ENCODE measurements around the gene PSMD11.
"Not testable (repeated sequence)": the region's sequence is repeated elsewhere in the genome, so short reads cannot be mapped to it uniquely, and the experiment has no call there.

The PSMD11 gene

DNA sequence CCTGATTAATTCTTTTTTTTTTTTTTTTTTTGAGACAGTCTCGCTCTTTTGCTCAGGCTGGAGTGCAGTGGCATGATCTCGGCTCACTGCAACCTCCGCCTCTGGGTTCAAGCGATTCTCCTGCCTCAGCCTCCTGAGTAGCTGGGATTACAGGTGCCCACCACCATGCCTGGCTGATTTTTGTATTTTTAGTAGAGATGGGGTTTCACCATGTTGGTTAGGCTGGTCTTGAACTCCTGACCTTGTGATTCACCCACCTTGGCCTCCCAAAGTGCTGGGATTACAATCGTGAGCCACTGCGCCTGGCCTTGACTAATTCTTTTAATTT, 80.2 kb downstream of the PSMD11 start:
- H3K36me3 ChIP-seq (ENCODE audit: control insufficient read depth in 1 of 2, insufficient read depth in 2 of 2, low read length in 2 of 2); H2AK5ac ChIP-seq (ENCODE audit: low read length); H3K14ac ChIP-seq (ENCODE audit: low read length); H3K23ac ChIP-seq (ENCODE audit: low read length); H2BK5ac ChIP-seq (ENCODE audit: low read depth, low read length, poor library complexity); DNase-seq; H3K79me2 ChIP-seq (ENCODE audit: control insufficient read depth, insufficient read depth, low read length, poor library complexity); H3K27ac ChIP-seq (ENCODE audit: low read depth, low read length); H3K9ac ChIP-seq (ENCODE audit: low read length); H3K79me1 ChIP-seq (ENCODE audit: low read length); H3K4me2 ChIP-seq (ENCODE audit: low read length); H3K4me3 ChIP-seq (ENCODE audit: low read depth, low read length); H3K4ac ChIP-seq (ENCODE audit: low read depth, low read length); H3K27me3 ChIP-seq (ENCODE audit: insufficient read depth, low read length); H4K8ac ChIP-seq (ENCODE audit: low read depth, low read length); H2AFZ ChIP-seq (ENCODE audit: insufficient read depth, low read length, poor library complexity); H3K9me3 ChIP-seq (ENCODE audit: insufficient read depth, low read depth, low read length); H2BK120ac ChIP-seq (ENCODE audit: insufficient read depth, low read length, poor library complexity); H4K12ac ChIP-seq (ENCODE audit: low read depth, low read length); H3K4me1 ChIP-seq (ENCODE audit: control insufficient read depth in 1 of 2, insufficient read depth in 2 of 2, low read length in 2 of 2); H4K91ac ChIP-seq (ENCODE audit: low read depth, low read length); H2BK12ac ChIP-seq (ENCODE audit: low read length); H3K18ac ChIP-seq (ENCODE audit: low read length): not testable (repeated sequence)
- WGBS (ENCODE audit: extremely low coverage, insufficient coverage, insufficient read length): no CpG with 5 or more reads among the region's 6 CpGs

- no peak overlapping the region for H2BK12ac ChIP-seq (ENCODE audit: low read length)
- H4K91ac ChIP-seq (ENCODE audit: low read depth, low read length): no peak overlapping the region
- H3K4me1 ChIP-seq (ENCODE audit: control insufficient read depth in 1 of 2, insufficient read depth in 2 of 2, low read length in 2 of 2): peaks cover 1 to 5% of the 10 kb centered on the region in 2 experiments
- no peaks in the 10 kb centered on the region for H3K27me3 ChIP-seq (ENCODE audit: insufficient read depth, low read length)
- H3K36me3 ChIP-seq (ENCODE audit: control insufficient read depth in 1 of 2, insufficient read depth in 2 of 2, low read length in 2 of 2): no peaks in the 10 kb centered on the region
- WGBS (ENCODE audit: extremely low coverage, insufficient coverage, insufficient read length): no CpG with 5 or more reads among the region's 4 CpGs
- peak in 1 of 2 donors; percentile 10 for DNase-seq
- H3K14ac ChIP-seq (ENCODE audit: low read length): no peak overlapping the region
- no peaks in the 10 kb centered on the region for H3K79me2 ChIP-seq (ENCODE audit: control insufficient read depth, insufficient read depth, low read length, poor library complexity)
- H3K27ac ChIP-seq (ENCODE audit: low read depth, low read length): no peak overlapping the region
- H2AK5ac ChIP-seq (ENCODE audit: low read length): no peak overlapping the region
- no peak overlapping the region for H2AFZ ChIP-seq (ENCODE audit: insufficient read depth, low read length, poor library complexity)
- H2BK5ac ChIP-seq (ENCODE audit: low read depth, low read length, poor library complexity): no peak overlapping the region
- H3K4ac ChIP-seq (ENCODE audit: low read depth, low read length): no peak overlapping the region
- H3K9me3 ChIP-seq (ENCODE audit: insufficient read depth, low read depth, low read length): no peaks in the 10 kb centered on the region
- H2BK120ac ChIP-seq (ENCODE audit: insufficient read depth, low read length, poor library complexity): no peak overlapping the region
- no peak overlapping the region for H4K8ac ChIP-seq (ENCODE audit: low read depth, low read length)
- H4K12ac ChIP-seq (ENCODE audit: low read depth, low read length): no peak overlapping the region
- H3K4me2 ChIP-seq (ENCODE audit: low read length): no peak overlapping the region
- H3K79me1 ChIP-seq (ENCODE audit: low read length): peaks cover under 1% of the 10 kb centered on the region
- no peak overlapping the region for H3K4me3 ChIP-seq (ENCODE audit: low read depth, low read length)
- no peak overlapping the region for H3K9ac ChIP-seq (ENCODE audit: low read length)
- no peak overlapping the region for H3K18ac ChIP-seq (ENCODE audit: low read length)
- no peak overlapping the region for H3K23ac ChIP-seq (ENCODE audit: low read length)
Observed at GRCh38 chr17:32525122-32525521, 80.8 kb downstream of the PSMD11 start.

GRCh38 chr17:32527146-32527545, 82.8 kb downstream of the PSMD11 start:
- Histone ChIP-seq H2AK5ac (ENCODE audit: low read length) (no peak overlapping the region), H4K91ac (ENCODE audit: low read depth, low read length) (no peak overlapping the region), H3K79me2 (ENCODE audit: control insufficient read depth, insufficient read depth, low read length, poor library complexity) (no peaks in the 10 kb centered on the region), H3K27me3 (ENCODE audit: insufficient read depth, low read length) (no peaks in the 10 kb centered on the region), H3K9me3 (ENCODE audit: insufficient read depth, low read depth, low read length) (no peaks in the 10 kb centered on the region), H3K27ac (ENCODE audit: low read depth, low read length) (no peak overlapping the region), H2BK5ac (ENCODE audit: low read depth, low read length, poor library complexity) (no peak overlapping the region), H3K23ac (ENCODE audit: low read length) (no peak overlapping the region), H3K79me1 (ENCODE audit: low read length) (no peaks in the 10 kb centered on the region), H4K8ac (ENCODE audit: low read depth, low read length) (no peak overlapping the region), H3K36me3 (ENCODE audit: control insufficient read depth in 1 of 2, insufficient read depth in 2 of 2, low read length in 2 of 2) (no peaks in the 10 kb centered on the region), H2BK12ac (ENCODE audit: low read length) (no peak overlapping the region), H3K4me2 (ENCODE audit: low read length) (no peak overlapping the region), H3K18ac (ENCODE audit: low read length) (no peak overlapping the region), H3K4me1 (ENCODE audit: control insufficient read depth in 1 of 2, insufficient read depth in 2 of 2, low read length in 2 of 2) (no peaks in the 10 kb centered on the region), H3K4ac (ENCODE audit: low read depth, low read length) (no peak overlapping the region), H4K12ac (ENCODE audit: low read depth, low read length) (no peak overlapping the region), H3K9ac (ENCODE audit: low read length) (no peak overlapping the region), H3K14ac (ENCODE audit: low read length) (no peak overlapping the region), H2AFZ (ENCODE audit: insufficient read depth, low read length, poor library complexity) (no peak overlapping the region), H2BK120ac (ENCODE audit: insufficient read depth, low read length, poor library complexity) (no peak overlapping the region), H3K4me3 (ENCODE audit: low read depth, low read length) (no peak overlapping the region)
- DNase-seq: no peak
- WGBS (ENCODE audit: extremely low coverage, insufficient coverage, insufficient read length): no CpG with 5 or more reads among the region's 4 CpGs

GRCh38 chr17:32528825-32529224, 84.5 kb downstream of the PSMD11 start:
- Histone ChIP-seq H4K12ac (ENCODE audit: low read depth, low read length) (no peak overlapping the region), H4K8ac (ENCODE audit: low read depth, low read length) (no peak overlapping the region), H3K23ac (ENCODE audit: low read length) (no peak overlapping the region), H2BK5ac (ENCODE audit: low read depth, low read length, poor library complexity) (no peak overlapping the region), H3K9ac (ENCODE audit: low read length) (no peak overlapping the region), H3K27me3 (ENCODE audit: insufficient read depth, low read length) (no peaks in the 10 kb centered on the region), H3K36me3 (ENCODE audit: control insufficient read depth in 1 of 2, insufficient read depth in 2 of 2, low read length in 2 of 2) (no peaks in the 10 kb centered on the region), H2BK120ac (ENCODE audit: insufficient read depth, low read length, poor library complexity) (no peak overlapping the region), H3K14ac (ENCODE audit: low read length) (no peak overlapping the region), H3K4me2 (ENCODE audit: low read length) (no peak overlapping the region), H3K79me1 (ENCODE audit: low read length) (no peaks in the 10 kb centered on the region), H3K4me3 (ENCODE audit: low read depth, low read length) (no peak overlapping the region), H4K91ac (ENCODE audit: low read depth, low read length) (no peak overlapping the region), H2AK5ac (ENCODE audit: low read length) (no peak overlapping the region), H3K4ac (ENCODE audit: low read depth, low read length) (no peak overlapping the region), H3K27ac (ENCODE audit: low read depth, low read length) (no peak overlapping the region), H2BK12ac (ENCODE audit: low read length) (no peak overlapping the region), H3K9me3 (ENCODE audit: insufficient read depth, low read depth, low read length) (no peaks in the 10 kb centered on the region), H3K4me1 (ENCODE audit: control insufficient read depth in 1 of 2, insufficient read depth in 2 of 2, low read length in 2 of 2) (no peaks in the 10 kb centered on the region), H3K18ac (ENCODE audit: low read length) (no peak overlapping the region), H2AFZ (ENCODE audit: insufficient read depth, low read length, poor library complexity) (no peak overlapping the region), H3K79me2 (ENCODE audit: control insufficient read depth, insufficient read depth, low read length, poor library complexity) (no peaks in the 10 kb centered on the region)
- DNase-seq: no peak
- WGBS (ENCODE audit: extremely low coverage, insufficient coverage, insufficient read length): no CpG with 5 or more reads among the region's 7 CpGs

All from trophoblast cell (in vitro differentiated cells and primary cell).